HepG2 (cell line): ENCODE results near the gene PGLYRP4. TPM values are rescaled to one million over a fixed set of nuclear protein-coding genes. Genes with fewer than 3 reads are reported as not detected.

Experiments
- ATAC-seq: fragments of 200-7000 bp; cut with Tn5 transposase; 3 replicates; pipeline ENCODE4 v1.9.1; 2020; ENCODE audit warnings: mild to moderate bottlenecking, moderate library complexity
- BruUV-seq: library from RNA; stranded (reverse); fragments of 400-500 nt; replicated peaks from 2 replicates; lab custom pipeline; 2021; lab: Mats Ljungman, UMichigan
- CTCF ChIA-PET: fragments of 300-600 bp; formaldehyde crosslinking; extraction: SDS; loops from one replicate; lab custom pipeline; 2021; ENCODE audit warnings: low total read pairs, inconsistent platforms, low intra/inter-chr PET ratio; lab: Yijun Ruan, JAX
- POLR2A ChIA-PET: fragments of 350-600 bp; sonication (Branson Sonifier 250); formaldehyde crosslinking; loops from one replicate; lab custom pipeline; 2020; ENCODE audit warnings: antibody characterized with exemption, inconsistent platforms; lab: Yijun Ruan, JAX
- DNase-seq: peaks from one replicate; pipeline ENCODE4 v3.0.0-alpha.2; 2015; ENCODE audit warnings: low spot score
- FAIRE-seq: peaks from 3 replicates; lab custom pipeline; 2011; peaks lifted over from hg19 to GRCh38; lab: Jason Lieb, UNC
- H2AFZ ChIP-seq: one replicate; pipeline ENCODE4 v1.6.1; 2011; ENCODE audit warnings: low read length, inconsistent platforms
- H3K27ac ChIP-seq: fragments of 300-600 bp; 3 replicates; pipeline ENCODE4 v1.8.0; 2011; ENCODE audit warnings: mixed run types, mild to moderate bottlenecking, mixed read lengths, low read length, inconsistent platforms; ENCODE audit not compliant: insufficient read depth; ENCODE audit errors: extremely low read length
- H3K27me3 ChIP-seq, 2 experiments: fragments of 200-600 bp in 1 of 2; 2 replicates in 1 of 2; 3 replicates in 1 of 2; pipeline versions ENCODE4 v1.6.0 to v1.8.0; 2011; ENCODE audit warnings: low read length in 2 of 2, mild to moderate bottlenecking in 2 of 2, moderate library complexity in 2 of 2, inconsistent platforms in 1 of 2; ENCODE audit not compliant: insufficient read depth in 2 of 2, control insufficient read depth in 1 of 2
- H3K36me3 ChIP-seq, 2 experiments: fragments of 200-600 bp in 1 of 2; replicated peaks in 1 of 2; 2 replicates in 1 of 2; 3 replicates in 1 of 2; pipeline versions ENCODE4 v1.5.1 to v1.8.0; 2011; ENCODE audit warnings: low read length in 2 of 2, inconsistent platforms in 1 of 2; ENCODE audit not compliant: insufficient read depth in 2 of 2, control insufficient read depth in 1 of 2
- H3K4me1 ChIP-seq: 2 replicates; pipeline ENCODE4 v1.5.1; 2012; ENCODE audit warnings: low read length, inconsistent platforms; ENCODE audit not compliant: insufficient read depth
- H3K4me2 ChIP-seq: 2 replicates; pipeline ENCODE4 v1.6.0; 2011; ENCODE audit warnings: low read depth, low read length, inconsistent platforms
- H3K4me3 ChIP-seq, 3 experiments: fragments of 200-600 bp in 1 of 3; sonication (generic), shearing (Covaris generic) in 1 of 3; replicated peaks in 1 of 3; 2 replicates each; pipeline ENCODE4 v1.5.1; 2011 to 2016; ENCODE audit warnings: low read length in 3 of 3, inconsistent platforms in 2 of 3, low read depth in 2 of 3, mild to moderate bottlenecking in 2 of 3, control low read depth in 1 of 3, mixed read lengths in 1 of 3; ENCODE audit not compliant: insufficient read depth in 1 of 3
- H3K79me2 ChIP-seq: one replicate; pipeline ENCODE4 v1.6.1; 2011; ENCODE audit warnings: low read length, inconsistent platforms; ENCODE audit not compliant: insufficient read depth
- H3K9ac ChIP-seq: 2 replicates; pipeline ENCODE4 v1.6.0; 2011; ENCODE audit warnings: mild to moderate bottlenecking, low read depth, low read length, inconsistent platforms; ENCODE audit not compliant: insufficient read depth
- H3K9me3 ChIP-seq: 2 replicates; pipeline ENCODE4 v1.5.1; 2012; ENCODE audit warnings: mild to moderate bottlenecking, low read length
- H4K20me1 ChIP-seq: 2 replicates; pipeline ENCODE4 v1.6.0; 2011; ENCODE audit warnings: inconsistent platforms, mild to moderate bottlenecking, low read length, moderate library complexity; ENCODE audit not compliant: insufficient read depth
- AGO2 ChIP-seq: fragments of 200-400 bp; formaldehyde crosslinking; optimal IDR thresholded peaks from 2 replicates; pipeline ENCODE3; 2017; ENCODE audit warnings: mild to moderate bottlenecking, low read depth, low read length, moderate library complexity
- BCLAF1 ChIP-seq: fragments of 450-650 bp; IDR thresholded peaks from 2 replicates; pipeline ENCODE4 v1.6.1; 2017; ENCODE audit warnings: mild to moderate bottlenecking
- CAMTA2 ChIP-seq: sonication (generic); formaldehyde crosslinking; IDR thresholded peaks from 2 replicates; pipeline ENCODE4 v1.4.0; 2020; ENCODE audit warnings: mild to moderate bottlenecking, missing genetic modification reagents, borderline replicate concordance
- CEBPZ ChIP-seq: IDR thresholded peaks from 2 replicates; pipeline ENCODE4 v1.6.1; 2012; ENCODE audit warnings: low read length, improper control_type of control experiment
- ELF4 ChIP-seq: sonication (generic); formaldehyde crosslinking; IDR thresholded peaks from 2 replicates; pipeline ENCODE4 v1.5.0; 2020; ENCODE audit warnings: missing genetic modification reagents, mild to moderate bottlenecking, moderate library complexity, borderline replicate concordance
- HDAC2 ChIP-seq: sonication (generic); formaldehyde crosslinking; IDR thresholded peaks from 2 replicates; pipeline ENCODE4 v1.4.0; 2020; ENCODE audit warnings: missing genetic modification reagents
- IRX3 ChIP-seq: sonication (generic); formaldehyde crosslinking; IDR thresholded peaks from 2 replicates; pipeline ENCODE4 v1.8.1; 2023; ENCODE audit warnings: mild to moderate bottlenecking, low read depth, missing genetic modification reagents, borderline replicate concordance
- KLF12 ChIP-seq: sonication (generic); formaldehyde crosslinking; IDR thresholded peaks from 2 replicates; pipeline ENCODE4 v1.4.0; 2020; ENCODE audit warnings: missing genetic modification reagents, borderline replicate concordance
- LBX2 ChIP-seq: sonication (generic); formaldehyde crosslinking; IDR thresholded peaks from 2 replicates; pipeline ENCODE4 v1.5.0; 2020; ENCODE audit warnings: missing genetic modification reagents, mild to moderate bottlenecking, borderline replicate concordance
- MEIS2 ChIP-seq: sonication (generic); formaldehyde crosslinking; IDR thresholded peaks from 2 replicates; pipeline ENCODE4 v1.9.0; 2021; ENCODE audit warnings: mild to moderate bottlenecking, missing genetic modification reagents
- NFYC ChIP-seq: IDR thresholded peaks from 2 replicates; pipeline ENCODE4 v1.6.1; 2016; ENCODE audit warnings: missing genetic modification reagents, missing compliant biosample characterization
- TAF1 ChIP-seq: sonication (generic); formaldehyde crosslinking; IDR thresholded peaks from 2 replicates; pipeline ENCODE4 v1.4.0; 2020; ENCODE audit warnings: missing genetic modification reagents
- TOE1 ChIP-seq: sonication (generic); formaldehyde crosslinking; IDR thresholded peaks from 2 replicates; pipeline ENCODE4 v1.4.0; 2020; ENCODE audit warnings: mild to moderate bottlenecking, missing genetic modification reagents
- ZNF34 ChIP-seq: sonication (generic); formaldehyde crosslinking; IDR thresholded peaks from 2 replicates; pipeline ENCODE4 v1.4.0; 2020; ENCODE audit warnings: mild to moderate bottlenecking, missing genetic modification reagents, borderline replicate concordance
- WGBS: methylation state at CpG from one replicate; pipeline ENCODE4 v1.1.6; 2017; ENCODE audit warnings: low lambda C conversion rate; 5-methylcytosine and 5-hydroxymethylcytosine counted together
- in situ Hi-C: cut with HindIII; loops from 2 replicates; pipeline ENCODE4 v1.10.0; 2017; ENCODE audit warnings: low pct_unique_long_range_greater_than_20kb; ENCODE audit not compliant: extremely low pct_ligation_motif_present
- intact Hi-C: fragments of 100-400 bp; cut with micrococcal nuclease; formaldehyde crosslinking; loops from one replicate; pipeline ENCODE4 v1.10.0; 2022; ENCODE audit not compliant: unreplicated experiment
- polyA plus RNA-seq, 8 experiments: library from polyadenylated mRNA; depleted of rRNA in 3 of 8; stranded (reverse) in 7 of 8; unstranded in 1 of 8; fragments of >200 nt; fragmentation: Illumina TruSeq in 4 of 8; extraction: Trizol in 4 of 8; gene quantifications; 2 replicates each; pipeline versions ENCODE4 v1.2.1 to v1.2.3, GENCODE V29; 2011 to 2016; ENCODE audit warnings: low read depth in 4 of 8, missing spikeins in 1 of 8, mixed read lengths in 1 of 8; ENCODE audit not compliant: insufficient read depth in 1 of 8
- total RNA-seq, 5 experiments: library from RNA; depleted of rRNA; stranded (reverse); fragments of >200 nt; fragmentation: Illumina TruSeq; extraction: Trizol; gene quantifications; 2 replicates each; pipeline ENCODE4 v1.2.3, GENCODE V29; 2016; ENCODE audit warnings: low read depth in 1 of 5
- TF ChIP-seq, protein P1 (sequence below): sonication (generic); formaldehyde crosslinking; IDR thresholded peaks from 2 replicates; pipeline ENCODE4 v1.4.0; 2020; ENCODE audit warnings: missing genetic modification reagents, low read depth, mild to moderate bottlenecking, borderline replicate concordance

PGLYRP4 gene
- total and polyA plus RNA-seq, 2 of the 13 experiments (the other 11 are each of a cell fraction or from before 2014, with no cell fraction given): not detected

- no peak for FAIRE-seq
- BruUV-seq: no TSS peak
- intact Hi-C loops (no loop called here), in situ Hi-C loops (no loop called here)
- Histone ChIP-seq H3K4me3 (no peak overlapping the region), H3K9me3 (no peaks in the 10 kb centered on the region), H3K36me3 (no peaks in the 10 kb centered on the region), H2AFZ (no peak overlapping the region), H3K4me1 (no peaks in the 10 kb centered on the region), H3K27me3 (peaks cover 3 to 8% of the 10 kb centered on the region in 2 experiments; a peak in 4 of 5 replicates), H3K9ac (no peak overlapping the region), H3K27ac (no peak overlapping the region), H4K20me1 (no peaks in the 10 kb centered on the region), H3K79me2 (no peaks in the 10 kb centered on the region), H3K4me2 (no peak overlapping the region)
- no peak for ATAC-seq
- DNase-seq: no peak
- CTCF ChIA-PET: no interaction called here
- POLR2A ChIA-PET: no interaction called here
- TF ChIP-seq AGO2: no peak
- no peak for TF ChIP-seq CEBPZ
- no peak for TF ChIP-seq BCLAF1
- no peak for TF ChIP-seq ELF4 (CRISPR knock-in tag)
- TF ChIP-seq IRX3 (CRISPR knock-in tag): no peak
- TF ChIP-seq NFYC (CRISPR knock-in tag): no peak
- TF ChIP-seq TAF1 (CRISPR knock-in tag): no peak
- no peak for TF ChIP-seq ZNF34 (CRISPR knock-in tag)
- TF ChIP-seq TOE1: no peak
- no peak for TF ChIP-seq HDAC2 (CRISPR knock-in tag)
- no peak for TF ChIP-seq LBX2 (CRISPR knock-in tag)
- TF ChIP-seq, protein P1, sequence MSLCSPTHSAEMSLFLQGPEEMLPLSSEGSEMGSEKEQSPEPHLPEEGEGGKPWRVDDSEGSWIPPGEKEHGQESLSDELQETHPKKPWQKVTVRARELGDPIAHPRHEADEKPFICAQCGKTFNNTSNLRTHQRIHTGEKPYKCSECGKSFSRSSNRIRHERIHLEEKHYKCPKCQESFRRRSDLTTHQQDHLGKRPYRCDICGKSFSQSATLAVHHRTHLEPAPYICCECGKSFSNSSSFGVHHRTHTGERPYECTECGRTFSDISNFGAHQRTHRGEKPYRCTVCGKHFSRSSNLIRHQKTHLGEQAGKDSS: no peak
- no peak for TF ChIP-seq MEIS2 (CRISPR knock-in tag)
- no peak for TF ChIP-seq CAMTA2
- TF ChIP-seq KLF12 (CRISPR knock-in tag): no peak
- TF ChIP-seq, all 625 proteins: peak for 0
- 4% methylated on average over 5 of the region's 5 CpGs for WGBS
Observed at GRCh38 chr1:153302308-153302707, 46.3 kb downstream of the PGLYRP4 start.
